Measurements from ENCODE around the gene CLCN1. TPM values are rescaled to one million over a fixed set of nuclear protein-coding genes. Genes with fewer than 3 reads are reported as not detected.

The CLCN1 gene
- total RNA-seq, 1 donor from 2014 or later = not detected

- Mint-ChIP-seq H3K4me3 (ENCODE audit: unreplicated experiment) (no peak overlapping the region), H3K4me1 (ENCODE audit: unreplicated experiment) (peaks cover 17% of the 10 kb centered on the region), H3K27me3 (ENCODE audit: unreplicated experiment) (peaks cover 6% of the 10 kb centered on the region), H3K36me3 (ENCODE audit: low read depth, unreplicated experiment) (peaks cover 3% of the 10 kb centered on the region), H3K27ac (ENCODE audit: unreplicated experiment) (no peak overlapping the region), H3K9me3 (ENCODE audit: unreplicated experiment) (no peaks in the 10 kb centered on the region)
- no peak for TF ChIP-seq CTCF (IDR thresholded peaks at IDR 0.05; ENCODE audit: unreplicated experiment)
- DNase-seq (ENCODE audit: low spot score) = no peak
Measured at GRCh38 chr7:143320620-143321019, 4.7 kb downstream of the CLCN1 start.

- H3K36me3 Mint-ChIP-seq (ENCODE audit: low read depth, unreplicated experiment) = peaks cover 3% of the 10 kb centered on the region
- TF ChIP-seq CTCF (IDR thresholded peaks at IDR 0.05; ENCODE audit: unreplicated experiment) = no peak
- H3K27me3 Mint-ChIP-seq (ENCODE audit: unreplicated experiment) = peaks cover 6% of the 10 kb centered on the region
- no peak overlapping the region for H3K27ac Mint-ChIP-seq (ENCODE audit: unreplicated experiment)
- no peak for DNase-seq (ENCODE audit: low spot score)
- H3K4me3 Mint-ChIP-seq (ENCODE audit: unreplicated experiment) = no peak overlapping the region
- no peaks in the 10 kb centered on the region for H3K9me3 Mint-ChIP-seq (ENCODE audit: unreplicated experiment)
- peaks cover 17% of the 10 kb centered on the region for H3K4me1 Mint-ChIP-seq (ENCODE audit: unreplicated experiment)
Measured at GRCh38 chr7:143321242-143321641, 5.3 kb downstream of the CLCN1 start.

DNA sequence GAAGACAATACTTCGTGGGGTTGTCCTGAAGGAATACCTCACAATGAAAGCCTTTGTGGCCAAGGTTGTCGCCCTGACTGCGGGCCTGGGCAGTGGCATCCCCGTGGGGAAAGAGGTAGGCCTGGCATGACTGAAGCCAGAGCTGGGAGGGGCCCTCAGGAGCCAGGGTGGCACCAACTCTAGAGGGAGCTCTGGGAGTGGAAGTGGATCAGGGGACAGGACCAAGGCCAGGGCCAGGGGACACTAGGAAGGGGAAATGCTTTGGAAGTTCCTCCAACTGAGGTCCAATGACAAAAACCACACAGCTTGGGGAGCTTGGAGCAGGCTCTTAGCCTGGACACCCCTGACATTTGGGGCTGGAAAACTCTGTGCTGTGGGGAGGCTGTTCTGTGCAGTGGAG lies 5.8 kb downstream of the CLCN1 start:
- H3K36me3 Mint-ChIP-seq (ENCODE audit: low read depth, unreplicated experiment) = peaks cover 3% of the 10 kb centered on the region
- no peak for DNase-seq (ENCODE audit: low spot score)
- TF ChIP-seq CTCF (IDR thresholded peaks at IDR 0.05; ENCODE audit: unreplicated experiment) = no peak
- peaks cover 7% of the 10 kb centered on the region for H3K27me3 Mint-ChIP-seq (ENCODE audit: unreplicated experiment)
- H3K9me3 Mint-ChIP-seq (ENCODE audit: unreplicated experiment) = no peaks in the 10 kb centered on the region
- no peak overlapping the region for H3K4me3 Mint-ChIP-seq (ENCODE audit: unreplicated experiment)
- no peak overlapping the region for H3K27ac Mint-ChIP-seq (ENCODE audit: unreplicated experiment)
- peaks cover 17% of the 10 kb centered on the region for H3K4me1 Mint-ChIP-seq (ENCODE audit: unreplicated experiment)

- no peak for TF ChIP-seq CTCF (IDR thresholded peaks at IDR 0.05; ENCODE audit: unreplicated experiment)
- H3K9me3 Mint-ChIP-seq (ENCODE audit: unreplicated experiment) = no peaks in the 10 kb centered on the region
- no peak overlapping the region for H3K27ac Mint-ChIP-seq (ENCODE audit: unreplicated experiment)
- DNase-seq (ENCODE audit: low spot score) = no peak
- peaks cover 3% of the 10 kb centered on the region for H3K36me3 Mint-ChIP-seq (ENCODE audit: low read depth, unreplicated experiment)
- H3K27me3 Mint-ChIP-seq (ENCODE audit: unreplicated experiment) = peaks cover 7% of the 10 kb centered on the region
- no peak overlapping the region for H3K4me3 Mint-ChIP-seq (ENCODE audit: unreplicated experiment)
- H3K4me1 Mint-ChIP-seq (ENCODE audit: unreplicated experiment) = peaks cover 17% of the 10 kb centered on the region
Measured at GRCh38 chr7:143322760-143323633, 7.1 kb downstream of the CLCN1 start.

GRCh38 chr7:143323653-143324052 lies 7.7 kb downstream of the CLCN1 start:
- Mint-ChIP-seq H3K4me1 (ENCODE audit: unreplicated experiment) (peaks cover 17% of the 10 kb centered on the region), H3K4me3 (ENCODE audit: unreplicated experiment) (no peak overlapping the region), H3K27me3 (ENCODE audit: unreplicated experiment) (peaks cover 7% of the 10 kb centered on the region), H3K36me3 (ENCODE audit: low read depth, unreplicated experiment) (peaks cover 3% of the 10 kb centered on the region), H3K9me3 (ENCODE audit: unreplicated experiment) (no peaks in the 10 kb centered on the region), H3K27ac (ENCODE audit: unreplicated experiment) (no peak overlapping the region)
- TF ChIP-seq CTCF (IDR thresholded peaks at IDR 0.05; ENCODE audit: unreplicated experiment) = no peak
- no peak for DNase-seq (ENCODE audit: low spot score)
